ENCODE results near the gene PDGFC. TPM values are rescaled to one million over a fixed set of nuclear protein-coding genes. Genes with fewer than 3 reads are reported as not detected.

The PDGFC gene
- total and polyA plus RNA-seq, 2 donors (not counting 3 experiments of a cell fraction or from before 2014, with no cell fraction given), result 2.7 to 5.3 TPM

DNA sequence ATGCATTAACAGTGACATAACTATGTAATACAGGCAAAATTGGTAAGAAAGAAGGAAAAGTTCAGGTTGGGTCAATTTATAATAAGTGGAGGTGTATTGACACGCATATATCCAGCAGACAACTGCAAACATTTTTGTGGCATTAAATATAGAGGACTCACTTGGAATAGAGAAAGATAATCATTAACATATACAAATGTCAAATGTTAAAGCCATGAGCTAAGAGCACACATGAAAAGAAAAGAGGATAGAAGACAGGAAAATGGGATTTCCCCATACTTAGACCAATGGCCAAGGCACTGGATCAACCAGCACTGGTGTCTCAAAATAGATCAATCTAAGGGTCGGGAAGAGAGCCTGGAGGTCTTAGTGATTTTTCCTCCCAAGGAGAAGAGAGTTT is 187.6 kb downstream of the PDGFC start:
- Histone ChIP-seq H3K36me3 (ENCODE audit: control insufficient read depth in 2 of 2, extremely low read depth in 1 of 2, insufficient read depth in 2 of 2, low read length in 2 of 2) (no peaks in the 10 kb centered on the region), H3K9ac (replicated peaks; ENCODE audit: extremely low read depth, insufficient read depth, low read length) (no peak overlapping the region), H3K9me1 (replicated peaks; ENCODE audit: control insufficient read depth, extremely low read depth, insufficient read depth, low read length) (peaks cover 1% of the 10 kb centered on the region), H3K4me2 (ENCODE audit: insufficient read depth, low read length) (no peak overlapping the region), H3K9me3 (replicated peaks; ENCODE audit: control insufficient read depth, insufficient read depth, low read length) (no peaks in the 10 kb centered on the region), H3K4me3 (replicated peaks in 1 of 3; ENCODE audit: insufficient read depth in 1 of 3, low read depth in 1 of 3, low read length in 3 of 3) (no peak overlapping the region), H4K20me1 (replicated peaks; ENCODE audit: control insufficient read depth, extremely low read depth, insufficient read depth, low read length) (no peaks in the 10 kb centered on the region), H3K4me1 (ENCODE audit: control insufficient read depth, extremely low read depth, insufficient read depth, low read length) (peaks cover 16% of the 10 kb centered on the region), H3K27ac (ENCODE audit: insufficient read depth, low read depth, low read length) (no peak overlapping the region), H2AFZ (ENCODE audit: low read depth, low read length) (no peak overlapping the region), H3K27me3 (ENCODE audit: control insufficient read depth in 2 of 2, insufficient read depth in 2 of 2, low read length in 2 of 2) (no peaks in the 10 kb centered on the region), H3K79me2 (ENCODE audit: control insufficient read depth, insufficient read depth, low read length) (no peaks in the 10 kb centered on the region)
- DNase-seq (ENCODE audit: low read depth, low spot score) (no peak), FAIRE-seq (no peak)
- TF ChIP-seq CTCF (IDR thresholded peaks at IDR 0.05; ENCODE audit: extremely low read depth in 1 of 2, insufficient read depth in 1 of 2, low read depth in 1 of 2, low read length in 2 of 2) (no peak), POLR2AphosphoS5 (IDR thresholded peaks at IDR 0.05; ENCODE audit: insufficient read depth, low read depth, low read length) (no peak), POLR2A (IDR thresholded peaks at IDR 0.05; ENCODE audit: low read depth, low read length) (no peak), FOS (IDR thresholded peaks at IDR 0.05; ENCODE audit: borderline replicate concordance, insufficient read depth, low read length) (no peak), MYC (IDR thresholded peaks at IDR 0.05; ENCODE audit: low read depth, low read length) (no peak)
- ChIA-PET POLR2A (no interaction called here), CTCF (interaction anchor here (0.5 kb wide), 1 partner anchor 201 kb away, joined by 3 read pairs; no protein-coding TSS in a partner anchor)
- no TSS peak for BruUV-seq (replicated peaks)
- dilution Hi-C loops (cut with MboI; ENCODE audit: extremely low pct_ligation_motif_present, low sequenced_read_pairs) (no loop called here), intact Hi-C loops (cut with micrococcal nuclease) (no loop called here)

- peaks cover 20% of the 10 kb centered on the region for H3K4me1 ChIP-seq (ENCODE audit: control insufficient read depth, extremely low read depth, insufficient read depth, low read length)
- no peaks in the 10 kb centered on the region for H3K36me3 ChIP-seq (ENCODE audit: control insufficient read depth in 2 of 2, extremely low read depth in 1 of 2, insufficient read depth in 2 of 2, low read length in 2 of 2)
- H3K9me3 ChIP-seq (replicated peaks; ENCODE audit: control insufficient read depth, insufficient read depth, low read length), result no peaks in the 10 kb centered on the region
- CTCF ChIA-PET, result interaction anchor here (0.7 kb wide), 1 partner anchor 12 kb away, joined by 3 read pairs; no protein-coding TSS in a partner anchor
- intact Hi-C loops (cut with micrococcal nuclease), result no loop called here
- dilution Hi-C loops (cut with MboI; ENCODE audit: extremely low pct_ligation_motif_present, low sequenced_read_pairs), result no loop called here
- DNase-seq (ENCODE audit: low read depth, low spot score), result no peak
- no TSS peak for BruUV-seq (replicated peaks)
- H3K4me3 ChIP-seq (replicated peaks in 1 of 3; ENCODE audit: insufficient read depth in 1 of 3, low read depth in 1 of 3, low read length in 3 of 3), result no peak overlapping the region
- H3K27ac ChIP-seq (ENCODE audit: insufficient read depth, low read depth, low read length), result no peak overlapping the region
- no peaks in the 10 kb centered on the region for H3K79me2 ChIP-seq (ENCODE audit: control insufficient read depth, insufficient read depth, low read length)
- no peak overlapping the region for H3K9ac ChIP-seq (replicated peaks; ENCODE audit: extremely low read depth, insufficient read depth, low read length)
- H3K27me3 ChIP-seq (ENCODE audit: control insufficient read depth in 2 of 2, insufficient read depth in 2 of 2, low read length in 2 of 2), result no peaks in the 10 kb centered on the region
- H3K9me1 ChIP-seq (replicated peaks; ENCODE audit: control insufficient read depth, extremely low read depth, insufficient read depth, low read length), result peaks cover 2% of the 10 kb centered on the region
- TF ChIP-seq CTCF (IDR thresholded peaks at IDR 0.05; ENCODE audit: extremely low read depth in 1 of 2, insufficient read depth in 1 of 2, low read depth in 1 of 2, low read length in 2 of 2), result no peak
- TF ChIP-seq MYC (IDR thresholded peaks at IDR 0.05; ENCODE audit: low read depth, low read length), result no peak
- no peak for TF ChIP-seq FOS (IDR thresholded peaks at IDR 0.05; ENCODE audit: borderline replicate concordance, insufficient read depth, low read length)
- TF ChIP-seq JUN (IDR thresholded peaks at IDR 0.05; ENCODE audit: borderline replicate concordance, insufficient read depth, insufficient read length, low read depth), result no peak
- TF ChIP-seq, protein P1, sequence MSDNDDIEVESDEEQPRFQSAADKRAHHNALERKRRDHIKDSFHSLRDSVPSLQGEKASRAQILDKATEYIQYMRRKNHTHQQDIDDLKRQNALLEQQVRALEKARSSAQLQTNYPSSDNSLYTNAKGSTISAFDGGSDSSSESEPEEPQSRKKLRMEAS (IDR thresholded peaks at IDR 0.05; ENCODE audit: insufficient read depth, insufficient read length), result no peak
- no peak for TF ChIP-seq POLR2A (IDR thresholded peaks at IDR 0.05; ENCODE audit: low read depth, low read length)
- TF ChIP-seq EZH2 (IDR thresholded peaks at IDR 0.05; ENCODE audit: borderline replicate concordance, low read depth, low read length, severe bottlenecking), result no peak
- no peak for TF ChIP-seq POLR2AphosphoS5 (IDR thresholded peaks at IDR 0.05; ENCODE audit: insufficient read depth, low read depth, low read length)
- no peak for TF ChIP-seq GATA2 (IDR thresholded peaks at IDR 0.05; ENCODE audit: insufficient read depth, insufficient read length, low read depth, low read length)
- POLR2A ChIA-PET, result no interaction called here
- no peak for FAIRE-seq
- no peak overlapping the region for H3K4me2 ChIP-seq (ENCODE audit: insufficient read depth, low read length)
- no peaks in the 10 kb centered on the region for H4K20me1 ChIP-seq (replicated peaks; ENCODE audit: control insufficient read depth, extremely low read depth, insufficient read depth, low read length)
- no peak overlapping the region for H2AFZ ChIP-seq (ENCODE audit: low read depth, low read length)
These were observed 189.1 kb downstream of the PDGFC start for GRCh38 chr4:156782491-156782890.

All from endothelial cell of umbilical vein (primary cell).